ENCODE measurements around the gene B4GALT6.
A peak's percentile ranks its signal among the peaks of the same experiment; 100 is the strongest.

GRCh38 chr18:31610286-31611205 is 73.8 kb downstream of the B4GALT6 start:
- peak; percentile 30 for TF ChIP-seq CTCF (IDR thresholded peaks at IDR 0.05; ENCODE audit: poor library complexity)
- no peak for TF ChIP-seq EZH2 (IDR thresholded peaks at IDR 0.05; ENCODE audit: borderline replicate concordance)
- TF ChIP-seq EZH2phosphoT487 (IDR thresholded peaks at IDR 0.05; ENCODE audit: low read depth, severe bottlenecking, unreplicated experiment): no peak

Measured in hepatocyte (in vitro differentiated cells).